ENCODE data around the gene SYT3. TPM values are rescaled to one million over a fixed set of nuclear protein-coding genes. Genes with fewer than 3 reads are reported as not detected.

The SYT3 gene
- total RNA-seq, 1 experiment from 2014 or later: 1.8 TPM

DNA sequence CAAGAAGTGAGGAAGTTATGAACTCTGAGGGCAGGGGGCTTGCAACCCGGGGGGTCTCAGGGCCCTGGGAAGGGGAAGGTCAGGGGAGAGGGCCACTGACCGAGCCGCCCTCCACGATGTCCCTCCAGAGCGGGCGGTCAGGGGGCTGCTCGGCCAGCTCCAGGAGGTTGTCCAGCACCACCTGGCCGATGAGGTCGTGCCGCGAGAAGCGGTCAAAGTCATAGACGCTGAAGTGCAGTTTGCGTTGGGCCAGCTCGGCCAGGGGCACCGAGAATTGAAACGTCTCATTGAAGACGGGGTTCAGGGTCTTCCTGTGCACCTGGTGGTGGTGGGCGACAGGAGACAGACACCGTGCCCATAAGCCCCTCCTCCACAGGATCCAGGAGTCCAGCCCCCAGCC, 10.5 kb downstream of the SYT3 start:
- intact Hi-C loops (cut with micrococcal nuclease; ENCODE audit: unreplicated experiment): no loop called here
- TF ChIP-seq, protein P1, sequence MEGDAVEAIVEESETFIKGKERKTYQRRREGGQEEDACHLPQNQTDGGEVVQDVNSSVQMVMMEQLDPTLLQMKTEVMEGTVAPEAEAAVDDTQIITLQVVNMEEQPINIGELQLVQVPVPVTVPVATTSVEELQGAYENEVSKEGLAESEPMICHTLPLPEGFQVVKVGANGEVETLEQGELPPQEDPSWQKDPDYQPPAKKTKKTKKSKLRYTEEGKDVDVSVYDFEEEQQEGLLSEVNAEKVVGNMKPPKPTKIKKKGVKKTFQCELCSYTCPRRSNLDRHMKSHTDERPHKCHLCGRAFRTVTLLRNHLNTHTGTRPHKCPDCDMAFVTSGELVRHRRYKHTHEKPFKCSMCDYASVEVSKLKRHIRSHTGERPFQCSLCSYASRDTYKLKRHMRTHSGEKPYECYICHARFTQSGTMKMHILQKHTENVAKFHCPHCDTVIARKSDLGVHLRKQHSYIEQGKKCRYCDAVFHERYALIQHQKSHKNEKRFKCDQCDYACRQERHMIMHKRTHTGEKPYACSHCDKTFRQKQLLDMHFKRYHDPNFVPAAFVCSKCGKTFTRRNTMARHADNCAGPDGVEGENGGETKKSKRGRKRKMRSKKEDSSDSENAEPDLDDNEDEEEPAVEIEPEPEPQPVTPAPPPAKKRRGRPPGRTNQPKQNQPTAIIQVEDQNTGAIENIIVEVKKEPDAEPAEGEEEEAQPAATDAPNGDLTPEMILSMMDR (conservative IDR thresholded peaks at IDR 0.05; ENCODE audit: low read depth, low read length): no peak
- no peak for TF ChIP-seq EZH2 (IDR thresholded peaks at IDR 0.05; ENCODE audit: borderline replicate concordance, low read depth, low read length, poor library complexity, severe bottlenecking)
- CTCF ChIA-PET: no interaction called here

DNA sequence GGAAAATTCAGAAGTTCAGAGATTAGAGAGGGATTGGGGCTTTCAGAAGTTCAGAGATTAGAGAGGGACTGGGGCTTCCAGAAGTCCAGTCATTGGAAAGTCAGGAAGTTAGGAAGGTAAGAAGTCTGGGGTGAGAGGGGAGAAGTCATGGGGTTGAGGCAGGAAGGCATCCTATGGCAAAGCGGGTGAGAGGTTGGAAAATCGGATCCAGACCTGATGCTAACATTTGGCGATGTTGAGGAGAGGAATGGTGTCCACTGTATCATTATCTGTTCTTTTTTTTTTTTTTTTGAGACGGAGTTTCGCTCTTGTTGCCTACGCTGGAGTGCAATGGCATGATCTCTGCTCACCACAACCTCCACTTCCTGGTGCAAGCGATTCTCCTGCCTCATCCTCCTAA, 11.1 kb downstream of the SYT3 start:
- Histone ChIP-seq H3K4me3 (ENCODE audit: low read depth, low read length, poor library complexity, severe bottlenecking) (no peak overlapping the region), H3K36me3 (ENCODE audit: insufficient read depth, low read length, poor library complexity, severe bottlenecking) (no peaks in the 10 kb centered on the region), H3K27ac (ENCODE audit: low read depth, low read length, poor library complexity, severe bottlenecking) (no peak overlapping the region), H3K4me1 (ENCODE audit: insufficient read depth, low read length, poor library complexity, severe bottlenecking) (no peaks in the 10 kb centered on the region), H3K9me3 (ENCODE audit: low read depth, low read length, poor library complexity, severe bottlenecking) (peaks cover 4% of the 10 kb centered on the region), H3K27me3 (replicated peaks; ENCODE audit: insufficient read depth, low read depth, low read length, poor library complexity) (no peaks in the 10 kb centered on the region)
- intact Hi-C loops (cut with micrococcal nuclease; ENCODE audit: unreplicated experiment): no loop called here
- DNase-seq (ENCODE audit: low spot score): no peak
- POLR2A ChIA-PET (ENCODE audit: low non-redundant PET): interaction anchor here (0.6 kb wide), 1 partner anchor 10 kb away, joined by 3 read pairs; no protein-coding TSS in a partner anchor
- BruUV-seq (replicated peaks): no TSS peak
- TF ChIP-seq EZH2 (IDR thresholded peaks at IDR 0.05; ENCODE audit: borderline replicate concordance, low read depth, low read length, poor library complexity, severe bottlenecking): no peak
- TF ChIP-seq, protein P1 (conservative IDR thresholded peaks at IDR 0.05; ENCODE audit: low read depth, low read length): no peak
- CTCF ChIA-PET: no interaction called here

More for the DNA sequence above, 10.5 kb downstream of the SYT3 start:
- no peak for DNase-seq (ENCODE audit: low spot score)
- H3K9me3 ChIP-seq (ENCODE audit: low read depth, low read length, poor library complexity, severe bottlenecking): peaks cover 10% of the 10 kb centered on the region
- H3K27me3 ChIP-seq (replicated peaks; ENCODE audit: insufficient read depth, low read depth, low read length, poor library complexity): no peaks in the 10 kb centered on the region
- BruUV-seq (replicated peaks): no TSS peak
- no peak overlapping the region for H3K4me3 ChIP-seq (ENCODE audit: low read depth, low read length, poor library complexity, severe bottlenecking)
- H3K27ac ChIP-seq (ENCODE audit: low read depth, low read length, poor library complexity, severe bottlenecking): no peak overlapping the region
- POLR2A ChIA-PET (ENCODE audit: low non-redundant PET): no interaction called here
- no peaks in the 10 kb centered on the region for H3K36me3 ChIP-seq (ENCODE audit: insufficient read depth, low read length, poor library complexity, severe bottlenecking)
- H3K4me1 ChIP-seq (ENCODE audit: insufficient read depth, low read length, poor library complexity, severe bottlenecking): no peaks in the 10 kb centered on the region

DNA sequence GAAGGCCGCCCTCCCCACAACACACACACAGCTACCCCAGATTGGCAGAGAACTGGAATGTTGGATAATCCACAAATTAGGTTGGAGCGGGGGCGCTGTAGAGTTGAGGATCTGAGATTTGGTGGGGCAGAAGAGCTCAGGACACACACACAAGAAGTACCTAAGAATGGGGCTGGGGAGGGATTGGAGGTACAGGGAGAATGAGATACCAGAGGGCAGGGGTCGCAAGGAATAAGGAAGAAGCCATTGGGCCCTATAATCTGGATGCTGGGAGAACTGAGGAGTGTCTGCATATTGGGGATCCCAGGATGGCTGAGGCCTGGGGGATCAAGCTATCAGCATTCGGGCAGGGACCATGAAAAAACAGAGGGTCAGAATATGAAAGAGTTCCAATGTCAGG, 11.5 kb downstream of the SYT3 start:
- intact Hi-C loops (cut with micrococcal nuclease; ENCODE audit: unreplicated experiment): no loop called here
- DNase-seq (ENCODE audit: low spot score): no peak
- POLR2A ChIA-PET (ENCODE audit: low non-redundant PET): interaction anchor here (0.6 kb wide), 1 partner anchor 11 kb away, joined by 3 read pairs; no protein-coding TSS in a partner anchor
- Histone ChIP-seq H3K27me3 (replicated peaks; ENCODE audit: insufficient read depth, low read depth, low read length, poor library complexity) (no peaks in the 10 kb centered on the region), H3K9me3 (ENCODE audit: low read depth, low read length, poor library complexity, severe bottlenecking) (no peaks in the 10 kb centered on the region), H3K4me1 (ENCODE audit: insufficient read depth, low read length, poor library complexity, severe bottlenecking) (no peaks in the 10 kb centered on the region), H3K36me3 (ENCODE audit: insufficient read depth, low read length, poor library complexity, severe bottlenecking) (no peaks in the 10 kb centered on the region), H3K4me3 (ENCODE audit: low read depth, low read length, poor library complexity, severe bottlenecking) (no peak overlapping the region), H3K27ac (ENCODE audit: low read depth, low read length, poor library complexity, severe bottlenecking) (no peak overlapping the region)
- CTCF ChIA-PET: no interaction called here
- TF ChIP-seq EZH2 (IDR thresholded peaks at IDR 0.05; ENCODE audit: borderline replicate concordance, low read depth, low read length, poor library complexity, severe bottlenecking): no peak
- TF ChIP-seq, protein P1 (conservative IDR thresholded peaks at IDR 0.05; ENCODE audit: low read depth, low read length): no peak
- BruUV-seq (replicated peaks): no TSS peak
